ENCODE data around the gene MRFAP1L1. TPM values are rescaled to one million over a fixed set of nuclear protein-coding genes. Genes with fewer than 3 reads are reported as not detected.

MRFAP1L1 gene
- total RNA-seq, 4 donors from 2014 or later = 51.6 to 76.6 (median 59.6) TPM

GRCh38 chr4:6671648-6672047 lies 38.0 kb downstream of the MRFAP1L1 start:
- Histone ChIP-seq H3K4me3 (no peak overlapping the region), H3K9me3 (no peaks in the 10 kb centered on the region), H3K27ac (no peak overlapping the region), H3K36me3 (peaks cover 0 to 27% (median 0%) of the 10 kb centered on the region in 3 donors), H3K4me1 (peaks cover 0 to 26% (median 20%) of the 10 kb centered on the region in 4 donors), H3K27me3 (no peaks in the 10 kb centered on the region)
- WGBS, 2 donors = 86 to 100% methylated on average over 1 of the region's 1 CpG
- no peak for TF ChIP-seq EP300 (IDR thresholded peaks at IDR 0.05)
- TF ChIP-seq POLR2A (IDR thresholded peaks at IDR 0.05) = no peak
- no peak for TF ChIP-seq CTCF (IDR thresholded peaks at IDR 0.05)
- DNase-seq (ENCODE audit: low spot score in 2 of 2) = no peak

GRCh38 chr4:6668391-6668790 lies 41.3 kb downstream of the MRFAP1L1 start:
- WGBS, 2 donors = 82 to 86% methylated on average over 11 of the region's 11 CpGs
- peaks cover 0 to 19% of the 10 kb centered on the region in 2 donors for H3K27me3 ChIP-seq

GRCh38 chr4:6665320-6665654 lies 44.4 kb downstream of the MRFAP1L1 start:
- Histone ChIP-seq H3K36me3 (peaks cover 0 to 15% (median 0%) of the 10 kb centered on the region in 3 donors), H3K4me1 (peaks cover 0 to 12% (median 4%) of the 10 kb centered on the region in 4 donors), H3K4me3 (no peak overlapping the region), H3K9me3 (no peaks in the 10 kb centered on the region), H3K27ac (no peak overlapping the region), H3K27me3 (peaks cover 0 to 22% of the 10 kb centered on the region in 2 donors)
- DNase-seq (ENCODE audit: low spot score in 2 of 2) = no peak
- TF ChIP-seq CTCF (IDR thresholded peaks at IDR 0.05) (no peak), POLR2A (IDR thresholded peaks at IDR 0.05) (no peak), EP300 (IDR thresholded peaks at IDR 0.05) (no peak)
- WGBS, 2 donors = 96 to 97% methylated on average over 9 of the region's 9 CpGs

More at GRCh38 chr4:6668391-6668790, 41.3 kb downstream of the MRFAP1L1 start:
- no peak overlapping the region for H3K4me3 ChIP-seq
- H3K36me3 ChIP-seq = peaks cover 0 to 26% (median 0%) of the 10 kb centered on the region in 3 donors
- TF ChIP-seq CTCF (IDR thresholded peaks at IDR 0.05) (no peak), POLR2A (IDR thresholded peaks at IDR 0.05) (no peak)
- H3K9me3 ChIP-seq = no peaks in the 10 kb centered on the region
- peaks cover 0 to 15% (median 4%) of the 10 kb centered on the region in 4 donors for H3K4me1 ChIP-seq
- DNase-seq (ENCODE audit: low spot score in 2 of 2) = no peak
- H3K27ac ChIP-seq = no peak overlapping the region

GRCh38 chr4:6663596-6664393 lies 45.9 kb downstream of the MRFAP1L1 start:
- Histone ChIP-seq H3K4me1 (peaks cover 0 to 22% (median 8%) of the 10 kb centered on the region in 4 donors), H3K27me3 (peaks cover 0 to 22% of the 10 kb centered on the region in 2 donors), H3K9me3 (no peaks in the 10 kb centered on the region), H3K27ac (no peak overlapping the region), H3K4me3 (peak overlapping the region; percentile 18 to 47 (median 26)), H3K36me3 (peaks cover 0 to under 1% (median 0%) of the 10 kb centered on the region in 3 donors)
- TF ChIP-seq CTCF (IDR thresholded peaks at IDR 0.05) = no peak
- TF ChIP-seq POLR2A (IDR thresholded peaks at IDR 0.05) = no peak
- no peak for TF ChIP-seq EP300 (IDR thresholded peaks at IDR 0.05)
- no peak for DNase-seq (ENCODE audit: low spot score in 2 of 2)
- 11 to 19% methylated on average over 31 to 47 of the region's 55 CpGs for WGBS, 2 donors

- Histone ChIP-seq H3K4me1 (peaks cover 0 to 28% (median 9%) of the 10 kb centered on the region in 4 donors), H3K27ac (no peak overlapping the region), H3K9me3 (no peaks in the 10 kb centered on the region), H3K27me3 (peaks cover 0 to 22% of the 10 kb centered on the region in 2 donors), H3K36me3 (no peaks in the 10 kb centered on the region), H3K4me3 (no peak overlapping the region)
- TF ChIP-seq EP300 (IDR thresholded peaks at IDR 0.05) (no peak), CTCF (IDR thresholded peaks at IDR 0.05) (no peak), POLR2A (IDR thresholded peaks at IDR 0.05) (no peak)
- no peak for DNase-seq (ENCODE audit: low spot score in 2 of 2)
- 89 to 96% methylated on average over 3 of the region's 3 CpGs for WGBS, 2 donors
These were observed 47.1 kb downstream of the MRFAP1L1 start for GRCh38 chr4:6662591-6662990.
